Retinal pigment epithelial cell (primary cell): ENCODE measurements around the gene ENTR1.
"Not testable (repeated sequence)": the region's sequence is repeated elsewhere in the genome, so short reads cannot be mapped to it uniquely, and the experiment has no call there.

Experiments
- DNase-seq: peaks from one replicate; pipeline ENCODE4 v3.0.0-alpha.2; 2010; ENCODE audit warnings: low read depth
- H3K4me3 ChIP-seq: 2 replicates; pipeline ENCODE4 v1.5.1; 2011; ENCODE audit warnings: mild to moderate bottlenecking, low read length, control low read depth, moderate library complexity
- TF ChIP-seq, protein P1 (sequence below): conservative IDR thresholded peaks from 2 replicates; pipeline ENCODE4 v1.5.1; 2011; ENCODE audit warnings: low read depth, low read length, control low read depth, inconsistent platforms

Gene ENTR1

DNA sequence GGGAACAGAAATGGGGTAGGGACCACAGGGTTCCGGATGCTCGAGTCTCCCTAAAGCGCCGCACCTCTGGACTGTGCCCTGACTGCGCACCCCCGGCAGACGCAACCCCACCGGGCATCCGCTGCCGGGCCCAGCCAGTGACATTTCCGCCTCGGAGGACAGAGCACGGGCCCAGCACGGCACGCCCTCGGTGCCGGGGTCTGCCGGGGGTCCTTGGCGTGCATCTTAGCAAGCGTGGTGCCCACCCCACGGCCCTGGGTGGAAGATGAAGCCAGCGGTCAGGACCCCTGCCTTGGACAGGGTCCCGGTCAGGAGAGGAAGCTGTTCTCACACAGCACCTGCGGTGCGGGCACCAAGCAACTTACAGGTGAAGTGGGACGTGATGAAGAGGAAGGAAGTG, 22.2 kb upstream of the ENTR1 start:
- no peak overlapping the region for H3K4me3 ChIP-seq
- TF ChIP-seq, protein P1, sequence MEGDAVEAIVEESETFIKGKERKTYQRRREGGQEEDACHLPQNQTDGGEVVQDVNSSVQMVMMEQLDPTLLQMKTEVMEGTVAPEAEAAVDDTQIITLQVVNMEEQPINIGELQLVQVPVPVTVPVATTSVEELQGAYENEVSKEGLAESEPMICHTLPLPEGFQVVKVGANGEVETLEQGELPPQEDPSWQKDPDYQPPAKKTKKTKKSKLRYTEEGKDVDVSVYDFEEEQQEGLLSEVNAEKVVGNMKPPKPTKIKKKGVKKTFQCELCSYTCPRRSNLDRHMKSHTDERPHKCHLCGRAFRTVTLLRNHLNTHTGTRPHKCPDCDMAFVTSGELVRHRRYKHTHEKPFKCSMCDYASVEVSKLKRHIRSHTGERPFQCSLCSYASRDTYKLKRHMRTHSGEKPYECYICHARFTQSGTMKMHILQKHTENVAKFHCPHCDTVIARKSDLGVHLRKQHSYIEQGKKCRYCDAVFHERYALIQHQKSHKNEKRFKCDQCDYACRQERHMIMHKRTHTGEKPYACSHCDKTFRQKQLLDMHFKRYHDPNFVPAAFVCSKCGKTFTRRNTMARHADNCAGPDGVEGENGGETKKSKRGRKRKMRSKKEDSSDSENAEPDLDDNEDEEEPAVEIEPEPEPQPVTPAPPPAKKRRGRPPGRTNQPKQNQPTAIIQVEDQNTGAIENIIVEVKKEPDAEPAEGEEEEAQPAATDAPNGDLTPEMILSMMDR: no peak
- DNase-seq: no peak

DNA sequence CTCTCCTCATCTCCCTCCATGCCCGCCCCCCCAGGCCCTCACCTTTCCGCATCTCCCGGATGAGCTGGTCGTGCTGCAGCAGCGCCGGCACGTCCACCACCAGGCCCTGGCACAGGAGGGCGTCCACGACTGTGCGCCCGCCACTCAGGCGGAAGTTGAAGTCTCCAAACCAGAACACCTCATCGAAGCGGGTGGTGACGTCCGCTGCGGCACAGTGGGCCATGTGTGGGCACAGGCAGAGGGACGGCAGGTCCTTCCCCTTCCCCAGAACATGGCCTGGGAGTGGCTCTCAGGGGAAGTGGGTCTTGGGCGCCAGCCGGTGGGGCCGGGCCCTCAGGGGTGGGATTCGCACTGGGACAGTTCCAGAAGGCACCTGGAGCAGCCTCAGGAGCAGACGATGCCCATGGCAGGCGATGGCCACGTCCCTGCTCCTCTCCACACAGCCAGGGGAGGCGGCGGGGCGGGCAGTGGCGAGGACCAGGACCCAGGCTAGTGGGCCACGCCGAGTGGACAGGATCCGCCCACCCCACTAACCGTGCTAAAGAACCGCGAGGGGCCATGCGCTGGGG, 21.5 kb upstream of the ENTR1 start:
- TF ChIP-seq, protein P1: no peak

DNA sequence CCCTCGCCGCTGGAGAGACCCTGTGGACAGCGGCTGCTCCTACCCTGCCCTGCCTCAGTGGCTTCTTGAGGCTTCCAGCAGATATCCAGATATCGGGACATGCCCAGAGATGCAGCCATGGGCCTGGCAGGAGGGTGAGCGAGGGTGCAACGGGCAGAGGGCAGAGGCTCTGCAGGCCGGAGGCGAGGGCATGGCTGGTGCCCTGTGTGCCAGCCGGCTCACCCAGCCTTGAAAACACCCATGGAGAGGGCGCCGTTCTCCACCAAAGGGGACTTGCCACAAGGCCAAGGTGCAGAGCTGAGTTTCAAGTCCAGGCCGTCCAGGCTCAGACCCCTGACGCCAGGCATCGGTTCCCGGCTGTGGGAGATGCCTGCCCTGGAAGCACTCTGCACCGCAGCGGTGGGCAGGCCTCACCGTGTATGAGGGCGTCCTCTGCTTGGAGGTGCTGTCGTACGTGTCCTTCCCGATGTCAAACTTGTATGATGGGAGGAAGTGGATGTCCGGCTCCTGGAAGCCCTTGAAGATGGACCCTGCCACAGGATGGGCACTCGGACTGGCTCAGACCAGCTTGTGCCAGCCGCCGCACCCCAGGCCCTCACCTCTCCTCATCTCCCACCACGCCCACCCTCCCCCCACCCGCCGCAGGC, 20.3 kb upstream of the ENTR1 start:
- DNase-seq: no peak
- TF ChIP-seq, protein P1: no peak
- H3K4me3 ChIP-seq: no peak overlapping the region

More for the DNA sequence above, 21.5 kb upstream of the ENTR1 start:
- H3K4me3 ChIP-seq: no peak overlapping the region
- DNase-seq: no peak

DNA sequence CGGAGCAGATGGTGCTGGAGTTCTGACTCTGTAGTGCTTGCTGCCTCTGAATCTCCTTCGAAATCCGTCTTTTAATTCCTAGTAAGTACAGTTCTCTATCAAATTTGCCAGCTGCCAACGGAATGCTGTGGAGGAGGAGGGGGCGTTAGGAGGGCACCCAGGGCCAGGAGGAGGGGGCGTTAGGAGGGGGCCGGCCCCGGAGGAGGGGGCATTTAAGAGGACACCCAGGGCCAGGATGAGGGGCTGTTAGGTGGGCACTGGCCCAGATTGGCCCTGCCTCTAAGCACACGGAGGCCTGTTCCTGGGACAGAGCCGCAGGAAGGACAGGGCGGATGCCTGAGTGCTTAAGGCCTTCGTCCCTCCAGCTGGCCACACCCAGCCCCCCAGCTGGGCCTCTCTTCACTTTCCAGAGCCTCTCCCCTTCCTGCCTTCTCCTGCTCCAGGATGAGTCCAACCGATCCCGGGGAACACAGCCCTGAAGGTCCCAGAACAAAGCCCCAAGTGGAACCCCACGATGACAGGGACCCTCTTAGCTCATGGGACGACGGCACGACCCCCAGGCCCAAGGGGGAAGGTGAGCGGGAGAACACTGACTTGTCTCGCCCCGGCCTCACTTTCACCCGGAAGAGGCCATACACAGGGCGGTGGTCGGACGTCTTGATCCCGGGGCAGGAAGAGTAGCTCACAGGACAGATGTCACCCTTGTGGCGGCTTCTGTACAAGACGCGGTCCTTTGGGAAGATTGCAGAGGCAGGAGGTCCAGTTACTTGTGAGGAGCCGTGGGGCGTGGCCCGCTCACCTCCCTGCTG, 19.5 kb upstream of the ENTR1 start:
- DNase-seq: no peak
- TF ChIP-seq, protein P1: no peak
- H3K4me3 ChIP-seq: no peak overlapping the region

DNA sequence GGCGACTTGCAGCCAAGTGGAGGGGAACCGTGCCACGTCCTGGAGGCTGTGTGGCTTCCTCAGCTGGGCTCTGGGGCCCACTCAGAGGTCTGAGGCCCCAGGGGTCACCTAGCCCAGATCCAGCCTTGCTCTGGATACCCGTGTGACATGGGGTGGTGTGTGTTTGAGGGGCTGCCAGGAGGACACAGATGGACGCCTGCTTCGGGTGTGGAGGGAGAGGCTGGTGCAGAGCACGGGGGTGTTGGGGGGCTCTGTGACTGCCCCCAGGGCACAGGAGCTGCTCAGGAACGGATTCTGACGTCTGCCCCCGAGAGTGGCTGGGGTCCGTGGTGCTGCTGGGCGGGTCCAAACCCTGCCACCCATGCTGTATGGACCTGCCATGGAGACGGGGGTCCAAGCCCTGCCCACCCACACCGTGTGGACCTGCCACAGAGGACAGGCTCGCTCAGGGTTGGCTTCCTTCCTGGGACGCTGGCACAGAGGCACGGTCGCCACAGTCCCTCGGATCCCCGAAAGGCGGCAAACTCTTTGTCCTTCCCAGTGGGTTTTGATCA, 18.7 kb upstream of the ENTR1 start:
- DNase-seq: no peak
- TF ChIP-seq, protein P1: no peak
- no peak overlapping the region for H3K4me3 ChIP-seq

DNA sequence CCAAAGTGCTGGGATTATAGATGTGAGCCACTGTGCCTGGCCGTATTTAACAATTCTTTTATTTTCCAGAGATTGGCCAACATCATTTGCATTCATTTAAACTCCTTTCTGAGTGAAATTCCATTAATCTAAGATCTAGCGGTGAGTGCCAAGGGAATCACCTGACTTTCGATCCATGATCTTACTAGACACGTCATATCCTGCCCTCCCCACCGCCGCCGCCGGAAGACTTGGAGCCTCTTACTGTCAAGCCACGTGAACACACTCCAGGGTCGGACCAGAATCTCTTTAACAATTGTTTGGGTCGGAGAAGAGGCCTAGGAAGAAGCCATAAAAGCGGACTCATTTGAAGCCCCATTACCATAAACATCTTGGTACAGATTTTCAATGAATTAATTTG, 16.4 kb upstream of the ENTR1 start:
- TF ChIP-seq, protein P1: no peak
- DNase-seq: no peak
- no peak overlapping the region for H3K4me3 ChIP-seq

DNA sequence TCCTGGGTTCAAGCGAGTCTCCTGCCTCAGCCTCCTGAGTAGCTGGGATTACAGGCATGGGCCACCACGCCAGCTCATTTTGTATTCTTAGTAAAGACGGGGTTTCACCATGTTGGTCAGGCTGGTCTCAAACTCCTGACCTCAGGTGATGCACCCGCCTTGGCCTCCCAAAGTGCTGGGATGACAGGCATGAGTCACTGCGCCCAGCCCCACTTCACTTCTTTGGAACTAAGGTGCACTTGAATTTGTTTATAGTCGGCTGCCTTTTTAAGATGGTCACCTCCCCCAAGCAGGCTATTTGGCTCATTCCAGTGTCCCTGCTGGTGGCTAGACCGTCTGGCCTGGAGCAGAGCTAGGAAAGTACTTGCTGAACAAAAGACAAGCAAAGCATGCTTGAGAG, 15.0 kb upstream of the ENTR1 start:
- H3K4me3 ChIP-seq, DNase-seq: not testable (repeated sequence)
